ENCODE measurements around the gene NAV3. TPM values are rescaled to one million over a fixed set of nuclear protein-coding genes. Genes with fewer than 3 reads are reported as not detected.

The NAV3 gene
- total RNA-seq, 1 donor from 2014 or later = 11.4 TPM

DNA sequence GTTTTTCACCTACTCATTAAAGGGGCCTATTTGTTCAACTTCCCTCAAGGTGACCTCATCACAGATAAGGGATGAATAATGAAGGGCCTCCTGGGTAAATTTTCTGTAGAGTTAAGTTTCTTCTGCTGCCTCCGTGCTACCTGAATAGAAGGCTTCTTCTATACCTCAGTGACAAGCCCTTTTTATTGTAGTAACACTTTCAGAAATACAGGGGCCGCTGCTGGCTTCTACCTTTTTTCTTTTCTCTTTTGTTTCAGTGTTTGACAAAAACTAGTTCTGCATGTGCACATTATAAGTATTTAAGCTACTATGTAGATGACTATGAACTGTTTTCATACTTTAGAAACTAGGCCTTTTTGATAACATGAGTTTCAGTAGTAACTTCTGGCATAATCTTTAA is 207.0 kb downstream of the NAV3 start:
- TF ChIP-seq, protein P1, sequence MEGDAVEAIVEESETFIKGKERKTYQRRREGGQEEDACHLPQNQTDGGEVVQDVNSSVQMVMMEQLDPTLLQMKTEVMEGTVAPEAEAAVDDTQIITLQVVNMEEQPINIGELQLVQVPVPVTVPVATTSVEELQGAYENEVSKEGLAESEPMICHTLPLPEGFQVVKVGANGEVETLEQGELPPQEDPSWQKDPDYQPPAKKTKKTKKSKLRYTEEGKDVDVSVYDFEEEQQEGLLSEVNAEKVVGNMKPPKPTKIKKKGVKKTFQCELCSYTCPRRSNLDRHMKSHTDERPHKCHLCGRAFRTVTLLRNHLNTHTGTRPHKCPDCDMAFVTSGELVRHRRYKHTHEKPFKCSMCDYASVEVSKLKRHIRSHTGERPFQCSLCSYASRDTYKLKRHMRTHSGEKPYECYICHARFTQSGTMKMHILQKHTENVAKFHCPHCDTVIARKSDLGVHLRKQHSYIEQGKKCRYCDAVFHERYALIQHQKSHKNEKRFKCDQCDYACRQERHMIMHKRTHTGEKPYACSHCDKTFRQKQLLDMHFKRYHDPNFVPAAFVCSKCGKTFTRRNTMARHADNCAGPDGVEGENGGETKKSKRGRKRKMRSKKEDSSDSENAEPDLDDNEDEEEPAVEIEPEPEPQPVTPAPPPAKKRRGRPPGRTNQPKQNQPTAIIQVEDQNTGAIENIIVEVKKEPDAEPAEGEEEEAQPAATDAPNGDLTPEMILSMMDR (IDR thresholded peaks at IDR 0.05) = peak; percentile 22
- no peak for TF ChIP-seq EZH2 (IDR thresholded peaks at IDR 0.05)
- peaks cover 14% of the 10 kb centered on the region for H3K4me1 Mint-ChIP-seq
- H3K4me3 ChIP-seq = no peak overlapping the region
- no peaks in the 10 kb centered on the region for H3K9me3 ChIP-seq (ENCODE audit: low read depth)
- H3F3A ChIP-seq (ENCODE audit: low read depth) = no peaks in the 10 kb centered on the region
- DNase-seq (ENCODE audit: low spot score) = no peak
- no peaks in the 10 kb centered on the region for H3K9me3 Mint-ChIP-seq
- no peak overlapping the region for H3K4me2 ChIP-seq
- no peaks in the 10 kb centered on the region for H3K36me3 Mint-ChIP-seq
- H3K4me3 Mint-ChIP-seq = no peak overlapping the region
- no peak overlapping the region for H3K27ac ChIP-seq
- peaks cover 11% of the 10 kb centered on the region for H3K4me1 ChIP-seq
- no peak overlapping the region for H3K27ac Mint-ChIP-seq
- H2AFZ ChIP-seq (replicated peaks) = no peak overlapping the region
- no peaks in the 10 kb centered on the region for H3K27me3 ChIP-seq
- no peaks in the 10 kb centered on the region for H3K27me3 Mint-ChIP-seq (ENCODE audit: insufficient read depth, low read depth)
- no peaks in the 10 kb centered on the region for H3K36me3 ChIP-seq
- H3K9ac ChIP-seq = no peak overlapping the region
- no peaks in the 10 kb centered on the region for H3K79me2 ChIP-seq (ENCODE audit: low read depth)
- no peaks in the 10 kb centered on the region for H4K20me1 ChIP-seq (ENCODE audit: low read depth)

DNA sequence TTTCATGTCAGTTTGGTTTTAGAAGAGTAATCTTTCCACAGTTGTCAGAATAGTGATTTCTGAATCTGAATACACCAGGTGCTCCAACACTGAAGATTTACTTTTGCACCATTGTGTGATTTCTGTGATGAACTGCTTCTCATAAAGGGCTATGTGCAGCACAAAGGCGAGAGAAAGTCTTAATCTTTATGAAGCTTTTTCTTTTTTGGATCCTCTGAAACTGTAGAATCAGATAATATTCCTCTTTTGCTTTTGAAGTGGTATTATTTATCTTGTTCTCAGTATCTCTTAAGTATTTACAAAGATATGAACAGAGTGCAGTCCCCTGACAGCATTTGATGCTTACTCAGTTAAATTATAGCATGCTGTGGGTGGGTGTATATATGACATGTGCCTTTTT is 207.8 kb downstream of the NAV3 start:
- Mint-ChIP-seq H3K9me3 (no peaks in the 10 kb centered on the region), H3K27me3 (ENCODE audit: insufficient read depth, low read depth) (no peaks in the 10 kb centered on the region), H3K4me3 (no peak overlapping the region), H3K4me1 (peaks cover 14% of the 10 kb centered on the region), H3K27ac (no peak overlapping the region), H3K36me3 (no peaks in the 10 kb centered on the region)
- Histone ChIP-seq H4K20me1 (ENCODE audit: low read depth) (no peaks in the 10 kb centered on the region), H3K9me3 (ENCODE audit: low read depth) (no peaks in the 10 kb centered on the region), H3K4me1 (peaks cover 11% of the 10 kb centered on the region), H3F3A (ENCODE audit: low read depth) (no peaks in the 10 kb centered on the region), H3K79me2 (ENCODE audit: low read depth) (no peaks in the 10 kb centered on the region), H3K4me2 (no peak overlapping the region), H3K36me3 (no peaks in the 10 kb centered on the region), H3K27ac (no peak overlapping the region), H3K4me3 (no peak overlapping the region), H3K27me3 (no peaks in the 10 kb centered on the region), H3K9ac (no peak overlapping the region), H2AFZ (replicated peaks) (peak overlapping the region; percentile 6)
- DNase-seq (ENCODE audit: low spot score) = no peak
- TF ChIP-seq EZH2phosphoT487 (IDR thresholded peaks at IDR 0.05) = no peak
- TF ChIP-seq EZH2 (IDR thresholded peaks at IDR 0.05) = no peak
- TF ChIP-seq, protein P1 (IDR thresholded peaks at IDR 0.05) = no peak

DNA sequence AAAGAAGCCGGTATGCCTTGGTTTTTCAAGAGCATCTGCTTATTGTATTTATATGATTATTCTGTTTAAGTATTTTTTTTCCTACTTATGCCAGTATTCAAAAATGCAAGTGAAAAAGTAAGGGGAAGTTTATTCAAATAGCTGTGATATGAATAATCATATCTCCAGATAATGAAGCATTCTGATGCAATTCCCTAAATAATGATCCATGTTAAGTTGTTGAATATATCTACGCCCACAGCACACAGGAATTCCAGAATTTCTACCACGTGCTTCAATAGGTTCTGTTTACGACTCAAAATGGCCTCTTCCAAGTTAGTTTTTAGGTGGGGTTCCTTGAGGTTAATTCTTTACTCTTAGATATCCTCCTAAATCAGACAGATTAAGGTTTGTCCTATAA is 208.3 kb downstream of the NAV3 start:
- no peak for TF ChIP-seq EZH2 (IDR thresholded peaks at IDR 0.05)
- TF ChIP-seq EZH2phosphoT487 (IDR thresholded peaks at IDR 0.05) = no peak
- TF ChIP-seq, protein P1 (IDR thresholded peaks at IDR 0.05) = no peak
- Histone ChIP-seq H4K20me1 (ENCODE audit: low read depth) (no peaks in the 10 kb centered on the region), H3F3A (ENCODE audit: low read depth) (no peaks in the 10 kb centered on the region), H2AFZ (replicated peaks) (no peak overlapping the region), H3K4me2 (no peak overlapping the region), H3K79me2 (ENCODE audit: low read depth) (no peaks in the 10 kb centered on the region), H3K27me3 (no peaks in the 10 kb centered on the region), H3K9ac (no peak overlapping the region), H3K4me3 (no peak overlapping the region), H3K9me3 (ENCODE audit: low read depth) (no peaks in the 10 kb centered on the region), H3K27ac (no peak overlapping the region), H3K4me1 (peaks cover 11% of the 10 kb centered on the region), H3K36me3 (no peaks in the 10 kb centered on the region)
- Mint-ChIP-seq H3K4me1 (peaks cover 14% of the 10 kb centered on the region), H3K27me3 (ENCODE audit: insufficient read depth, low read depth) (no peaks in the 10 kb centered on the region), H3K4me3 (no peak overlapping the region), H3K27ac (no peak overlapping the region), H3K36me3 (no peaks in the 10 kb centered on the region), H3K9me3 (no peaks in the 10 kb centered on the region)
- DNase-seq (ENCODE audit: low spot score) = no peak

All from neural progenitor cell (in vitro differentiated cells).